T47D (cell line): Measurements from ENCODE around the gene NXN.
"Not testable (repeated sequence)": the region's sequence is repeated elsewhere in the genome, so short reads cannot be mapped to it uniquely, and the experiment has no call there.

Experiments
- DNase-seq, 2 experiments: peaks; one replicate each; pipeline versions ENCODE4 v3.0.0 to v3.0.0-alpha.2; 2011 to 2012; ENCODE audit warnings: low read depth in 1 of 2, low spot score in 1 of 2
- JUND ChIP-seq: IDR thresholded peaks from 2 replicates; pipeline ENCODE4 v1.6.1; 2012; ENCODE audit warnings: low read depth
- in situ Hi-C: cut with HindIII; loops from 2 replicates; pipeline ENCODE4 v1.10.0; 2016; ENCODE audit warnings: low sequenced_read_pairs, low pct_unique_long_range_greater_than_20kb

The NXN gene

GRCh38 chr17:814371-814770 is 165.2 kb downstream of the NXN start:
- in situ Hi-C loops = no loop called here
- no peak for DNase-seq
- no peak for TF ChIP-seq JUND

GRCh38 chr17:812638-813204 is 166.9 kb downstream of the NXN start:
- in situ Hi-C loops = no loop called here
- no peak for TF ChIP-seq JUND

DNA sequence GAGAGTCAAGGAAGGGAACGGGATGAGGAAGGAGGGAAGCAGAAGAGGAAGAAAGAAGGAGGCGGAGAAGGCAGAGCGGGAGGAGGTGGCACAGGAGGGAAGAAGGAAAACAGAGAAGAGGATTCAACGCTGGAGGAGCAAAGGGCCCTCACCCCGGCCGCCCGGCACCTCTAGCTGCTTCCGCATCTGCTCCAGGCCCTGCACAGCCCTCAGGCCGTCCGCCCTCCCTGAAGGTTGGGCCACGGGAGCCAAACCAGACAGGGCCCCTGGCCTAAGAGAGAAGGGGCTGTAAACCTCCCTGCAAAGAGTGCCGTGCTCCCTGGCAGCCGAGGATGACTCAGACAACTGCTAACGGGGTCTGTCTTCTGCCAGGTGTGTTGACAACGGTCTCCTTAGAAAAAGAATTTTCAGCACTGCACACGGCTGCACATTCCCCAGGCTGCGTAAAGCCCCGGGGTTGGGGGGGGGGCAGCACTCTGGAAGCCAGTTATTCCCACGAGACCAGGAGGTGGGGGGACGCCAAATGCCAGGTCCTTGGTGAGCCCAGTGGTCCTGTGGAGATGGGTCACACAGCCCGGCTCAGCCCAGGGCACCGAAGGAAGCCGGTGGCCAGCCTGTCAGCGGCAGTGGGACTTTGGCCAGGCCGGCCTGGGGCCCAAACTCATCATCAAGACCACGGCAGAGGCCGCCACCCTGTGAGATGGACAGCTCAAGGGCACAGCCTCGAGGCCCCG is 168.4 kb downstream of the NXN start:
- in situ Hi-C loops = no loop called here
- DNase-seq = no peak
- TF ChIP-seq JUND = no peak

More at GRCh38 chr17:812638-813204, 166.9 kb downstream of the NXN start:
- DNase-seq = no peak

DNA sequence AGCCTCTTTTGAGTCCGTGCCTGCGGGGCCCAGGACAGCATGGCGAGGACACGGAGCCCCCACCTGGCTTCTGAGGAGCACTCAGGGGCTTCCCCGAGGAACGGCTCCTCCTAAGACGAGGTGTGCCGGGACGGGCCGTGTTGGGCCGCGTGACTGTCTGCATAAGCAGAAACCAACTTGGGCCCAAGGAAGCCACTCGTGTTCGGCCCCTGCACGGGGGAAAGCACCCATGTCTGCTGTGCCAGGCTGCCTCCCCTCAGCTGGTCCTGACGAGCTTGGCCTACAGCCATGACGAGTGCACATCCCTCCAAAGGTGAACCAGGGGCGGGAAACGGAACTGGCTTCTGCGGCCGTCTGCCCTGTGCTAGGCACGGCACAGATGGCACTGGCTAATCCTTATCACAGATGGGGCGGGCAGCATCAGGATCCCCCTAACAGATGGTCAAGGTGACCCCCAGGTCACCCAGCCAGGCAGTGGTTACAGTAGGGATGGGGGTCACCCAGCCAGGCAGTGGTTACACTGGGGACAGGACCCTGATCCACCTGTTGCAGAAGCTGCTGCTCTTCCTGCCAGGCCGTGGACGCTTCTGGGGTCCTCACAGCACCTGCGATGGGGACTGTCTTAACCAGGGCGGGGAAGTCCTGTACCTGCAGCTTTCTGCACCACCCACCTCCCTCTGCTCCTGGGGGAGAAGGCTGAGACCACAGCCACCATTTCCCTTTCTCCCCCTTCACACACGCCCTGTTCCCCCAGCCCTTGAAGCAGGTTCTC is 171.9 kb downstream of the NXN start:
- DNase-seq = no peak
- no peak for TF ChIP-seq JUND
- in situ Hi-C loops = no loop called here

DNA sequence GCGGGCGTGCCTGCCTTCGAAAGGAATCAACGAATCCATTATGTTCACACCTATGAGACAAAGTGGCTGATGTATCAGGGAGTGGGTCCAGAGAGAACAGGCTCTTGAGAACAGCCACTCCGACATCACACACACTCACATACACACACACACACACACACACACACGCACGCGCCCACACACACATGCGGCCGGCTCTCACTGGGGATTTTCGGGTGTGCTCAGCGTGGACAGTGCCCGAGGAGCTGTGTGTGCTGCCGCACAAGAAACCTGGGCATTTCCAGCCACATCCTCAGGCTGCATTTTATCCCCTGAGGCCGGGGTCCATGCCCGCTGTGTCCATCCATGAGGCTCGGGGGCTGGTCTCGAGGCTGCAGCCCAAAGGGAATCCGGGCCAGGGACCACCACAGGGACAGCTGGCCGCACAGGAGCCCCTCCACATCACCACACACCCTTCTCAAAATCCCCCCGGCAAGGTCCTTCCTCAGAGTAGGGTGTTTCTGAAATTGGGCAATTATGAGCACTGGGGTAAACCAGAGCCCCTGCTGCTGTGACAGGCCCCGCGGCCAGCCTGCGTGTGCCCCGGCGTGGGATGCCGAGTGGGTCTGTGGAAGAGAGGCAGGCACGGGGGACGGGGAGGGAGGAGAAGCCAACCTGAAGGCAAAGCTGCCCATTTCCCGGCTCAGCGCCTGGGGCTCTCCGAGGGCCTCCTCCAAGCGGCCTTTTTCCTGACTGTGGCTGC is 172.6 kb downstream of the NXN start:
- in situ Hi-C loops = no loop called here
- TF ChIP-seq JUND = no peak
- DNase-seq = no peak

DNA sequence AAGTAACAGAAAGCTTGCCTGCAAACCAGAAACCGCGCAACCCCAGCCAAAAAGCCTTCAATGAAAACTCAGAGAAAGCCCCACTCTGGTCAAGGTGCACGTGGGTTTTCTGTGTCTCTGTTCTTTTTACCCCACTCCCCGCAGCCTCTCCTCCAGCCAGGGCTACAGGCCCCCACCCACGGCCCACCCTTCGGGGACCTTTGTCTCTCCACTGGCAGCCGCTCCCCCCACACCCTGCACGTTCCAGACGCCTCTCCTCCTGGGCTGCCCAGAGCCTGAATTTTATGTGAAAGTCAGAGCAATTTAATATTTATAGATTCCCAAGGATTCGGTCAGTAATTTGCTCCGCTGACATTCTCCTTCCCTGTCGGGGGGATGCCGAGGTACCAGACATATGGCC is 173.2 kb downstream of the NXN start:
- no peak for DNase-seq
- in situ Hi-C loops = no loop called here
- no peak for TF ChIP-seq JUND

DNA sequence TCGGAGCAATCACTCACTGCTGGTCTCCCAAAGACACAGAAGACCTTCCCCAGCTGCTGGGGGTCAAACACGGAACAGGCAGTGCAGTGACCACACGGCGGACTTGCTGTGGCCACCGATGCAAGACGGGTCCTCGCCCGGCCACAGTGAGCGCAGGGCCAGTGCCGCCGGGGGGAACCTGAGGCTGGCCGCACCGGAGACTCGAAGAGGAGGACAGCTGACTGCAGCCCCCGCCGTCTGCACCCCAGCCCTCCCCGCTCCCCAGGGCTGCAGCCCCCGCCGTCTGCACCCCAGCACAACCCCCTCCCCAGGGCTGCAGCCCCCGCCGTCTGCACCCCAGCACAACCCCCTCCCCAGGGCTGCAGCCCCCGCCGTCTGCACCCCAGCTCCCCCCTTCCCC is 173.7 kb downstream of the NXN start:
- in situ Hi-C loops, DNase-seq: not testable (repeated sequence)

DNA sequence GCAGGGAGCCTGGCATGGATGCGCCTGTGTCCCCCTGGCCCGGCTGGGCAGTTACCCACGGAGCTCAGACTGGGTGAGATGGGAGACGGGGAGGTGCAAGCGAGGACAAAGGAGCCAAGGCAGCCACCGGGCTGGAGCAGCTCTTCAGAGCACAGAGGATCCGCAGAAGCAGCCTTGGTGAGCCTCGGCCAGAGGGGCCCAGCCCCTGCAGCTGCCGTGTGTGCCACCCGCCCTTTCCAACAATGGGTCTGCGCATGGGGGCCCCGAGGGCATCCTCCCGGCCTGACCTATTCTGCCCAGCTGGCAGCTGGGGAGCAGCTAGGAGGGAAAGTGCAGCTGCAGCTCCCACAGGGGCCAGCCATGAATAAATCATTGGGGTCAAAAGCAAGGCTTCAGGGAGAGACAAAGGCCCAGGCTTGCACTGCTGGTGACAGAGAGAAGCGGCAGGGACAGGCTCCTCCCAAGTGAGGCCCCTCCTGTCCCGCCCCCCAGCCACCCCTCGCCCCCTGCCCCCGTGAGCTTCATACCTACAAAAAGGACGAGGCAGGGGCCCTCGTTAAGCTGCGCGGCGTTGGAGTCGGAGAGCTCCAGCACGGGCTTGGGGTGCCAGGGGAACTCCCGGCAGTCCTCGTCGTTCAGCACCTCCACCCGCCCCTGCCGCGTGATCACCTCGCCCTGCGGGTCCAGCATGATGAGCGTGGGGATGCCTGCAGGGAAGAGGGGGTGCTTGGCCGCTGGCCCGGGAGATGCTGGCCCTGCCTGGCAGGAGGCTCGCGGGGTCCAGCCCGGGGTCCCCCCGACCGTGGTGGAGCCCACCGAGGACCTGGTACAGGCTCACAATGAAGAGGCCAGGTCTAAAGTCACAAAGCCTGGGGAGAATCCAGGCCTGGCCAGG is 174.8 kb downstream of the NXN start:
- in situ Hi-C loops = no loop called here

DNA sequence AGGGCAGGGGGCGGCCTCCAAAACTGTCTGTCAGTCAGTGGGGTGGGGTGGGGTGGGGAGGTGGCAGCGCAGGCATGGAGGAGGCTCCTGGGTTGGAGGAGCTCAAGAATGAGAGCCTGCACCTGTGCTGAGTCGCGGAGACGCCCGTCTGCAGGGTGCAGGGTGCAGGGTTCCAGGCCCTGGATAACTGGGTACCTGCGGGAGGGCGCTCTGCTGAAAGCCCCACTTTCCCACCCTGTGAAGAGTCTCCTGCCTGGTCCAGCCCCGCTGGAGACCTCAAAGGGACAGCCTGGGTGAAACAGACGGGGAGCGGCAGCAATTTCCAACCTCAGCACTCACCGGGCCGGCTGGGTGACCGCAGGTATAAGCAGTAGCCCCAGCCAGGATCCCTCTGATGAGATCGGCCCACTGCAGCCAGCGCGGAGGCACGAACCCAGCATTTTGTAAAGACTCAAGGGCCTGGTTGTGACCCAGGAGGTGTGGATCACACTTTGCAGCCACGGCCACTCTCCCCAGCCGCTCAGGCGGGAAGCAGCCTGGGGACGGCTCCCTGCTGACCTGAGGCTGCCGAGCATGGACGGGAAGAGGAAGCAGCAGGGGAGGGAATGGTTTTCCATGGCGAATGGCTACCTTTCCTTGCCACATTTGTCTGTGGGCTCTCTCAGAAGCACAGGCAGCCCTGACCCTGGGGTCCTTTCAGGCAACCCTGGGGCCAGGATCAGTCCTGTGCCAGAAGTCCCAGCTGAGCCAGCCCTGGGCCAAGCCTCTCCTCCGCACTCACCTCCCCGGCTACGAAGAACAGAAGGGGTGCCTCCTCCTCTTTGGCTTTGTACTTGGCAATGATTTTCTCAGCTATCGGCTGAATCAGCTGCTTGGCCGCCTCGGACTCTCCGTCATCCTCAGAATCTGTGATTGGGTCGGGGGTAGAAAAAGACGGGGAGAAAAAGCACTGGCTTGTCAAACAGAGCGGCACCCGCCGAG is 176.4 kb downstream of the NXN start:
- in situ Hi-C loops = no loop called here
- no peak for DNase-seq
- no peak for TF ChIP-seq JUND

More for the DNA sequence above, 174.8 kb downstream of the NXN start:
- no peak for TF ChIP-seq JUND
- DNase-seq = no peak

DNA sequence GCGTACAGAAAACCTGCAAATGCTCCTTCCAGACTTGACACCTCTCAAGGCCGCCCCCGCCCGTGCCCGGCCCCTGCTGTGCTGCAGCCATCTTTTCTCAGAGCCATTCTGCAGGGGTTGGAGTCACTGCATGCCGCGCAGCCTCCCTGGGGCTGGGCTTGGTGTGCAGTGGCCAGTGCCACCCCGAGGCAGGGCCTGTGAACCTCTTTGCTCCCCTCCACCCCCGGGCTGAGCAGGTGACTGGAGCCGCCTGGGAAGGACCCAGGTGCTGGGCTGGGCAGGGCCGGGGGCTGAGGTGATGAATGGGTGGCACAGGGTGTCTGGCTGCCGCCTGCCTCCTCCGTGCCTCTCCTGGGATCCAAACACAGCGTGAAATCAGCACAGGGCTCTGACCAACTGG is 177.1 kb downstream of the NXN start:
- DNase-seq = no peak
- in situ Hi-C loops = no loop called here
- no peak for TF ChIP-seq JUND

DNA sequence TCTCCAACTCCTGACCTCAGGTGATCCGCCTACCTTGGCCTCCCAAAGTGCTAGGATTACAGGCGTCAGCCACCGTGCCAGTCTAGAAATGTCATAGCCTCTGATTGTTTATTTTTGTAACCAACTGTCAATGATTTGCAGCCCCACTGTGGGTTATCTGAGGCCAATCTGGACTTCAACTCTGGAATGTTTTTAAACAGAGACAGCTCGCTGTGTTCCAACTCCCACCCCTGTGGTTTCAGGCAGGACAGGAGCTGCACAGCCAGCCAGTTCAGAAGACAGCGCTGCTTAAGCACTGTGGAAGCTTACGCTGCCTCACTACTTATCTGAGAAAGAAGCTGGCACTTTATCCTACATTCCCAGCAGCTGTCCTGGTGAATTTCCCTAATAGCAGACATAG is 177.9 kb downstream of the NXN start:
- TF ChIP-seq JUND = no peak
- in situ Hi-C loops = no loop called here
- DNase-seq = no peak
